Central memory CD8-positive, alpha-beta T cell (primary cell): ENCODE results near the gene ARL9.
A peak's percentile ranks its signal among the peaks of the same experiment; 100 is the strongest.

Experiments
- ATAC-seq: fragments of 150-1000 bp; cut with Tn5 transposase; replicated peaks from 2 replicates; pipeline ENCODE4 v1.10.0; 2022; ENCODE audit warnings: mild to moderate bottlenecking, moderate FRiP score, moderate number of reproducible peaks; ENCODE audit not compliant: poor library complexity, severe bottlenecking; ENCODE audit errors: extremely low read depth
- DNase-seq, 2 donors: peaks; one replicate each; pipeline ENCODE4 v3.0.0; 2021; ENCODE audit warnings: low spot score in 2 of 2
- H3K27ac Mint-ChIP-seq: one replicate; pipeline ENCODE4 v1.8.0; 2022; ENCODE audit warnings: low read depth, mild to moderate bottlenecking, moderate library complexity, mixed read lengths
- H3K27me3 Mint-ChIP-seq: one replicate; pipeline ENCODE4 v1.8.0; 2022; ENCODE audit warnings: mixed read lengths
- H3K36me3 Mint-ChIP-seq: one replicate; pipeline ENCODE4 v1.8.0; 2022; ENCODE audit warnings: mild to moderate bottlenecking, moderate library complexity, mixed read lengths; ENCODE audit not compliant: insufficient read depth
- H3K4me1 Mint-ChIP-seq: one replicate; pipeline ENCODE4 v1.8.0; 2022; ENCODE audit warnings: mixed read lengths
- H3K4me3 Mint-ChIP-seq: one replicate; pipeline ENCODE4 v1.8.0; 2022; ENCODE audit warnings: mild to moderate bottlenecking, moderate library complexity, mixed read lengths
- H3K9me3 Mint-ChIP-seq: one replicate; pipeline ENCODE4 v1.8.0; 2022; ENCODE audit warnings: mixed read lengths

ARL9 gene

DNA sequence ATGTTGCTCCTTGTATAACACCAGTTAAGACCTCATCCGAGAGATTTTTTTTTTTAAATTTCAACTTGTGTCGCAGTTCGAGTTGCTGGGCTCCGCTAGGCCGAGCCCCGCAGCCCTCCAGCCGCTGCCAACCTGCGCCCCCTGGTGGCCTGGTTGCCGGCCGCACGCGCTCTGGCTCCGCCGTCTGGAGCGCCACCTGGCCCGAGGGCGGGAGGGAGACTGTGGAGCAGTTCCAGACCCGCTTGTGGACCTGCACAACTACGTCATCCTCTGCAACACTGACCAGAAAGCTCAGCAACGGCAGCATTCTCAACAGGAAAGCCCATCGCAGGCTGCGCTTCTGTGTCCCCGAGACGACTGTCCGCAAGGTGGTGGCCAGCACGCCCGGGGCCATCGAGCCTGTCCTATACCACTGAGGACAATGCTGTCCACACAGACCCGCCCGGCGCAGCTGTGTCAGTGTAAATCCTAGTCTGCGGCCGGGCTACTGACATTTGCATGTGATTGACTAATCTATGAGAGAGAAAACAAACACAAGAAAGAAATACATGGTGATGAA, 39.1 kb downstream of the ARL9 start:
- Mint-ChIP-seq H3K27ac (no peak overlapping the region), H3K4me1 (peaks cover 6% of the 10 kb centered on the region), H3K36me3 (peaks cover 5% of the 10 kb centered on the region), H3K4me3 (peak overlapping the region; percentile 57), H3K27me3 (peaks cover 26% of the 10 kb centered on the region), H3K9me3 (no peaks in the 10 kb centered on the region)
- ATAC-seq (peak; percentile 94), DNase-seq (peak; percentile 73 to 85)

DNA sequence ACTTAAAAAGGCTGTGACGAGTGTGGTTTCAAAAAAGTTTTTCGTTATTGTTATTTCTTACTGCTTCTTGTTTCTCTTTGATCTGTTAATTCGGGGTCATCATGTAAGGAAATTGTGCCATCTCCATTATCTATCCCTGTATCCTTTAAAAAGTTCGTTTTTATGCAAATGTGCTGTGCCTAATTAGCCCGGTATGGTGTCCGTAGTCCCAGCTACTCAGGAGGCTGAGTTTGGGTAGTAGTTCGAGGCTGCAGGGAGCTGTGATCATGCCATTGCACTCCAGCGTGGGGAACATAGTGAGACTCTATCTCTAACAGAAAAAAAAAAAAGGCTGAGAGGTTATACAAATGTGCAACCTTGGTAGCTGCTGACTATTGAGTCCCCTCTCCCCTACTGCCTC, 45.1 kb downstream of the ARL9 start:
- no peak for DNase-seq
- ATAC-seq = no peak
- Mint-ChIP-seq H3K4me3 (no peak overlapping the region), H3K36me3 (no peaks in the 10 kb centered on the region), H3K4me1 (no peaks in the 10 kb centered on the region), H3K27ac (no peak overlapping the region), H3K9me3 (no peaks in the 10 kb centered on the region), H3K27me3 (peaks cover 3% of the 10 kb centered on the region)

DNA sequence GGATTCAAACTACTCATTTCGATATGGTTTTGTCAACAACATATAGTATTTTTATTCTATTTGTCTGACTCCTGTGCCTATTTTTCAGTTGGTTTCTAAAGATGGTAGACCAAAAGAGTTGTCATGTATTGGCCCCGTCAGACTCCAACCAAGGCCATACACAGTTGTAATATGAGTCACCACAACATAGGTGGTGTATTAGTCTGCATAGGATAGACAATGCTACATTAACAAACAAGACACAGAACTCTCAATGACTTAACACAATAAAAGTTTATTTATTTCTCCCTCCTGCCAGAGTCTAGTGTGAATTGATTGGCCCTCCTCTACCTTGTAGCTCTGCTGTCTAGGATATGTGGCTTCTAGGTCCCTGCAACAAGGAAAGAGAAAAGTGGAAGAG, 45.9 kb downstream of the ARL9 start:
- ATAC-seq (no peak), DNase-seq (no peak)
- Mint-ChIP-seq H3K9me3 (no peaks in the 10 kb centered on the region), H3K27me3 (peaks cover 12% of the 10 kb centered on the region), H3K36me3 (no peaks in the 10 kb centered on the region), H3K27ac (no peak overlapping the region), H3K4me1 (no peaks in the 10 kb centered on the region), H3K4me3 (no peak overlapping the region)

DNA sequence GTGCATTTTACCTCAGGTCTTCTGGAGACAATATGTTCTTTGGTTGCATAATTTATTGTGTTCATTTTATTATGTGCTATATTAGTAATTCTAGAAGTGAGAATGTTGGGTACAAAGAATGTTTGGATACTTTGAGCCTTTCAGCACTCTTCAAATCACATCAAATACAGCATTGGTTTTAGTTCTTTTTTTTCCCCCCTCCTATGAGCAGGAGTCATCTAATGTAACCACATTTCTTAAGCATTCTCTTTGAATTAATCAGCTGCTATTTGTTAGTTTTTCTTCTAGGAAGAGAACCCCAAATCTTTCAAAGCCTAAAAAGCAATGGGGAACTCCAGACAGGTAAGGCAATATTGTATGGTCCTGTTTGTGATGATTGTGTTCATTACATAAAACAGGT, 46.7 kb downstream of the ARL9 start:
- Mint-ChIP-seq H3K4me1 (no peaks in the 10 kb centered on the region), H3K4me3 (no peak overlapping the region), H3K36me3 (no peaks in the 10 kb centered on the region), H3K9me3 (no peaks in the 10 kb centered on the region), H3K27me3 (peaks cover 20% of the 10 kb centered on the region), H3K27ac (no peak overlapping the region)
- DNase-seq (no peak), ATAC-seq (no peak)

DNA sequence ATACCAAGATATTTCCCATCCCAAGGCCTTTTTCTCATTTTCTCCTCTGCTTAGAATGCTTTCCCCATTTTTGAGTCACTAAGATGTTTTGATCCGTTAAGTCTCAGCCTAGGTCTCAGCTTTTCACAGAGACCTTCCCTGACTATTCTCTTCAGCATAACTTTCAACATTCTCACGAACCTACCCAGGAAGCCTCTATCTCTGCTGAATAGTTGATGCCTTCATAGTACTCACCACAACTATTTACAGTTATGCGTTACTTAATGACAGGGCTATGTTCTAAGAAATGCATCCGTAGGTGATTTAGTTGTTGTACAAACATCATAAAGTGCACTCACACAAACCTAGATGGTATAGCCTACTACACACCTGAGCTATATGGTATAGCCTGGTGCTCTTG, 64.5 kb downstream of the ARL9 start:
- Mint-ChIP-seq H3K36me3 (no peaks in the 10 kb centered on the region), H3K27ac (no peak overlapping the region)

More for the DNA sequence above, 64.5 kb downstream of the ARL9 start:
- peaks cover 10% of the 10 kb centered on the region for H3K27me3 Mint-ChIP-seq
- DNase-seq (no peak), ATAC-seq (no peak)
- no peaks in the 10 kb centered on the region for H3K9me3 Mint-ChIP-seq
- no peaks in the 10 kb centered on the region for H3K4me1 Mint-ChIP-seq
- no peak overlapping the region for H3K4me3 Mint-ChIP-seq
